DND-41 (cell line): ENCODE measurements around the gene MASP1.

Experiments
- ATAC-seq: fragments of 200-7000 bp; cut with Tn5 transposase; 3 replicates; pipeline ENCODE4 v1.9.1; 2021; ENCODE audit warnings: low read depth; ENCODE audit not compliant: insufficient read depth
- DNase-seq: peaks from one replicate; pipeline ENCODE4 v3.0.0-alpha.2; 2020
- H2AFZ ChIP-seq: 2 replicates; pipeline ENCODE4 v1.6.0; 2012; ENCODE audit warnings: low read depth, low read length
- H3K27ac ChIP-seq: 2 replicates; pipeline ENCODE4 v1.5.1; 2012; ENCODE audit warnings: low read length, inconsistent platforms
- H3K27me3 ChIP-seq: fragments of 200-600 bp; sonication (generic); 2 replicates; pipeline ENCODE4 v1.6.0; 2012; ENCODE audit warnings: low read length, mild to moderate bottlenecking, inconsistent platforms; ENCODE audit not compliant: insufficient read depth, poor library complexity
- H3K36me3 ChIP-seq: 2 replicates; pipeline ENCODE4 v1.5.1; 2012; ENCODE audit warnings: low read length, inconsistent platforms; ENCODE audit not compliant: insufficient read depth
- H3K4me1 ChIP-seq: 2 replicates; pipeline ENCODE4 v1.5.1; 2012; ENCODE audit warnings: mild to moderate bottlenecking, low read length; ENCODE audit not compliant: insufficient read depth
- H3K4me2 ChIP-seq: 2 replicates; pipeline ENCODE4 v1.6.0; 2012; ENCODE audit warnings: mild to moderate bottlenecking, moderate library complexity, low read length, inconsistent platforms; ENCODE audit not compliant: insufficient read depth
- H3K4me3 ChIP-seq, 2 experiments: fragments of 200-600 bp in 1 of 2; shearing (Covaris generic) in 1 of 2; 2 replicates each; pipeline ENCODE4 v1.5.1; 2012 to 2016; ENCODE audit warnings: inconsistent platforms in 2 of 2, low read length in 2 of 2, mild to moderate bottlenecking in 2 of 2, low read depth in 1 of 2, moderate library complexity in 1 of 2
- H3K79me2 ChIP-seq: 2 replicates; pipeline ENCODE4 v1.6.0; 2012; ENCODE audit warnings: low read length, inconsistent platforms; ENCODE audit not compliant: insufficient read depth
- H3K9ac ChIP-seq: 2 replicates; pipeline ENCODE4 v1.6.0; 2012; ENCODE audit warnings: low read depth, mild to moderate bottlenecking, inconsistent platforms, low read length, moderate library complexity
- H3K9me3 ChIP-seq: 2 replicates; pipeline ENCODE4 v1.5.1; 2012; ENCODE audit warnings: low read length, moderate library complexity, mild to moderate bottlenecking, inconsistent platforms; ENCODE audit not compliant: insufficient read depth, severe bottlenecking
- H4K20me1 ChIP-seq: 2 replicates; pipeline ENCODE4 v1.6.0; 2012; ENCODE audit warnings: low read length; ENCODE audit not compliant: insufficient read depth
- CTCF ChIP-seq: IDR thresholded peaks from 2 replicates; pipeline ENCODE4 v1.5.1; 2012; ENCODE audit warnings: borderline replicate concordance, low read length, moderate library complexity, mild to moderate bottlenecking; ENCODE audit not compliant: poor library complexity, severe bottlenecking; ENCODE audit errors: extremely low read depth
- EZH2 ChIP-seq: IDR thresholded peaks from 3 replicates; pipeline ENCODE4 v1.6.1; 2012; ENCODE audit warnings: borderline replicate concordance, low read depth, mild to moderate bottlenecking, moderate library complexity, low read length, inconsistent platforms; ENCODE audit not compliant: severe bottlenecking

Gene MASP1

GRCh38 chr3:187215460-187215859, 76.1 kb downstream of the MASP1 start:
- peaks cover 21% of the 10 kb centered on the region for H3K27me3 ChIP-seq
- no peak overlapping the region for H3K9ac ChIP-seq
- H3K4me3 ChIP-seq = no peak overlapping the region
- H3K79me2 ChIP-seq = no peaks in the 10 kb centered on the region
- H3K4me1 ChIP-seq = no peaks in the 10 kb centered on the region
- no peak for ATAC-seq
- no peaks in the 10 kb centered on the region for H4K20me1 ChIP-seq
- no peaks in the 10 kb centered on the region for H3K36me3 ChIP-seq
- H3K27ac ChIP-seq = no peak overlapping the region
- no peak overlapping the region for H3K4me2 ChIP-seq
- TF ChIP-seq CTCF = no peak
- no peaks in the 10 kb centered on the region for H3K9me3 ChIP-seq
- DNase-seq = no peak
- H2AFZ ChIP-seq = no peak overlapping the region

GRCh38 chr3:187213616-187214015, 77.9 kb downstream of the MASP1 start:
- no peak overlapping the region for H3K4me2 ChIP-seq
- H2AFZ ChIP-seq = no peak overlapping the region
- DNase-seq = no peak
- TF ChIP-seq CTCF = no peak
- TF ChIP-seq EZH2 = no peak
- no peaks in the 10 kb centered on the region for H3K4me1 ChIP-seq
- no peaks in the 10 kb centered on the region for H4K20me1 ChIP-seq
- H3K27me3 ChIP-seq = peaks cover 21% of the 10 kb centered on the region
- no peaks in the 10 kb centered on the region for H3K79me2 ChIP-seq
- H3K36me3 ChIP-seq = no peaks in the 10 kb centered on the region
- no peak for ATAC-seq
- H3K4me3 ChIP-seq = no peak overlapping the region
- H3K9ac ChIP-seq = no peak overlapping the region
- H3K9me3 ChIP-seq = no peaks in the 10 kb centered on the region
- H3K27ac ChIP-seq = no peak overlapping the region

- no peaks in the 10 kb centered on the region for H3K4me1 ChIP-seq
- H3K27ac ChIP-seq = no peak overlapping the region
- H2AFZ ChIP-seq = no peak overlapping the region
- H3K4me3 ChIP-seq = no peak overlapping the region
- ATAC-seq (no peak), DNase-seq (no peak)
- TF ChIP-seq CTCF (no peak), EZH2 (no peak)
- H3K4me2 ChIP-seq = no peak overlapping the region
- H3K36me3 ChIP-seq = no peaks in the 10 kb centered on the region
- H3K9ac ChIP-seq = no peak overlapping the region
- peaks cover 17% of the 10 kb centered on the region for H3K27me3 ChIP-seq
- no peaks in the 10 kb centered on the region for H4K20me1 ChIP-seq
- no peaks in the 10 kb centered on the region for H3K79me2 ChIP-seq
- H3K9me3 ChIP-seq = no peaks in the 10 kb centered on the region
Observed at GRCh38 chr3:187212705-187213104, 78.8 kb downstream of the MASP1 start.

GRCh38 chr3:187212196-187212545, 79.4 kb downstream of the MASP1 start:
- DNase-seq (no peak), ATAC-seq (no peak)
- Histone ChIP-seq H4K20me1 (no peaks in the 10 kb centered on the region), H2AFZ (no peak overlapping the region), H3K9me3 (no peaks in the 10 kb centered on the region), H3K27me3 (peaks cover 17% of the 10 kb centered on the region), H3K36me3 (no peaks in the 10 kb centered on the region), H3K4me3 (no peak overlapping the region), H3K79me2 (no peaks in the 10 kb centered on the region), H3K27ac (no peak overlapping the region), H3K4me2 (no peak overlapping the region), H3K9ac (no peak overlapping the region), H3K4me1 (no peaks in the 10 kb centered on the region)
- TF ChIP-seq CTCF = no peak
- TF ChIP-seq EZH2 = no peak
